WTC11 (cell line): ENCODE measurements around the gene HBA2.

Source experiments
- AR ChIP-seq: fragments of 250-450 bp; sonication (Bioruptor Pico); IDR thresholded peaks from 2 replicates; pipeline ENCODE4 v1.9.0; 2021; ENCODE audit warnings: mild to moderate bottlenecking
- CTCF ChIP-seq: fragments of 200-600 bp; IDR thresholded peaks from 2 replicates; pipeline ENCODE4 v1.8.0; 2022; ENCODE audit warnings: antibody characterized with exemption
- E2F1 ChIP-seq: sonication (generic); formaldehyde crosslinking; IDR thresholded peaks from 2 replicates; pipeline ENCODE4 v1.8.0; 2022; ENCODE audit warnings: mild to moderate bottlenecking, missing genetic modification reagents
- GRHL2 ChIP-seq: fragments of 250-450 bp; sonication (Bioruptor Pico); IDR thresholded peaks from 2 replicates; pipeline ENCODE4 v1.8.0; 2022; ENCODE audit warnings: mild to moderate bottlenecking, moderate library complexity; ENCODE audit not compliant: insufficient replicate concordance, severe bottlenecking
- MAX ChIP-seq: sonication (generic); formaldehyde crosslinking; IDR thresholded peaks from 2 replicates; pipeline ENCODE4 v1.8.0; 2022; ENCODE audit warnings: mild to moderate bottlenecking, missing genetic modification reagents
- NFYB ChIP-seq: sonication (generic); formaldehyde crosslinking; conservative IDR thresholded peaks from 2 replicates; pipeline ENCODE4 v1.8.0; 2022; ENCODE audit warnings: low read depth, missing genetic modification reagents
- NR2C2 ChIP-seq: sonication (generic); formaldehyde crosslinking; IDR thresholded peaks from 2 replicates; pipeline ENCODE4 v1.8.0; 2022; ENCODE audit warnings: mild to moderate bottlenecking, missing genetic modification reagents
- TCF7 ChIP-seq: sonication (generic); formaldehyde crosslinking; IDR thresholded peaks from 2 replicates; pipeline ENCODE4 v1.8.0; 2022; ENCODE audit warnings: mild to moderate bottlenecking, low read depth, missing genetic modification reagents, moderate library complexity
- TEAD4 ChIP-seq: sonication (generic); formaldehyde crosslinking; IDR thresholded peaks from 2 replicates; pipeline ENCODE4 v1.8.0; 2022; ENCODE audit warnings: mild to moderate bottlenecking, missing genetic modification reagents
- TP53 ChIP-seq: sonication (generic); formaldehyde crosslinking; IDR thresholded peaks from 2 replicates; pipeline ENCODE4 v1.8.1; 2023; ENCODE audit warnings: mild to moderate bottlenecking, missing genetic modification reagents
- USF1 ChIP-seq: sonication (generic); formaldehyde crosslinking; IDR thresholded peaks from 2 replicates; pipeline ENCODE4 v1.8.0; 2022; ENCODE audit warnings: mild to moderate bottlenecking, missing genetic modification reagents
- ZNF232 ChIP-seq: sonication (generic); formaldehyde crosslinking; IDR thresholded peaks from 2 replicates; pipeline ENCODE4 v1.8.0; 2022; ENCODE audit warnings: mild to moderate bottlenecking, missing genetic modification reagents
- ZNF671 ChIP-seq: fragments of 250-450 bp; sonication (Bioruptor Pico); IDR thresholded peaks from 2 replicates; pipeline ENCODE4 v1.8.0; 2021; ENCODE audit warnings: mild to moderate bottlenecking
- TF ChIP-seq, protein P1 (sequence below): sonication (generic); formaldehyde crosslinking; IDR thresholded peaks from 2 replicates; pipeline ENCODE4 v1.8.0; 2022; ENCODE audit warnings: missing genetic modification reagents

DNA sequence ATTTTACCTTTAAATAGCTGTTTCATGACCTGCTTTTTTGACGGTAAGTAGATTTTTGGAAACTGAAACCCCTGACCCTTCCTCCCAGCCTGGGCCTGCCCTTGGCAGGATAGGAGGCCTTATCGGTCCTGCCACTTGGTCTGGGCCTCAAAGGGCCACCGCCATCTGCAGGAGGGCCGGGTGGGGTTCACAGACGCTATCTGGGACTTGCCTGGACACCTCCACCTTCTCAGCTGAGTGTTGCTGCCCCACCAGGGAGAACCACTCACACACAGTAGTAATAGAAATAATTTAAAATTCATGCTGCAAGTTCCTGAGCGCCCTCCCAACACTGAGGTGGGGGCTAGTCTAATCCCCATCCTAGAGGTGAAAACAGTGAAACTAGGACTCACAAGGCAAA, 29.6 kb upstream of the HBA2 start:
- TF ChIP-seq CTCF (no peak), E2F1 (CRISPR knock-in tag) (no peak), ZNF232 (no peak), TP53 (CRISPR knock-in tag) (no peak), USF1 (CRISPR knock-in tag) (no peak), TEAD4 (CRISPR knock-in tag) (no peak), ZNF671 (no peak), NFYB (no peak), GRHL2 (CRISPR knock-in tag) (no peak), AR (CRISPR knock-in tag) (no peak), NR2C2 (CRISPR knock-in tag) (no peak), MAX (CRISPR knock-in tag) (no peak), TCF7 (no peak)
- TF ChIP-seq, protein P1, sequence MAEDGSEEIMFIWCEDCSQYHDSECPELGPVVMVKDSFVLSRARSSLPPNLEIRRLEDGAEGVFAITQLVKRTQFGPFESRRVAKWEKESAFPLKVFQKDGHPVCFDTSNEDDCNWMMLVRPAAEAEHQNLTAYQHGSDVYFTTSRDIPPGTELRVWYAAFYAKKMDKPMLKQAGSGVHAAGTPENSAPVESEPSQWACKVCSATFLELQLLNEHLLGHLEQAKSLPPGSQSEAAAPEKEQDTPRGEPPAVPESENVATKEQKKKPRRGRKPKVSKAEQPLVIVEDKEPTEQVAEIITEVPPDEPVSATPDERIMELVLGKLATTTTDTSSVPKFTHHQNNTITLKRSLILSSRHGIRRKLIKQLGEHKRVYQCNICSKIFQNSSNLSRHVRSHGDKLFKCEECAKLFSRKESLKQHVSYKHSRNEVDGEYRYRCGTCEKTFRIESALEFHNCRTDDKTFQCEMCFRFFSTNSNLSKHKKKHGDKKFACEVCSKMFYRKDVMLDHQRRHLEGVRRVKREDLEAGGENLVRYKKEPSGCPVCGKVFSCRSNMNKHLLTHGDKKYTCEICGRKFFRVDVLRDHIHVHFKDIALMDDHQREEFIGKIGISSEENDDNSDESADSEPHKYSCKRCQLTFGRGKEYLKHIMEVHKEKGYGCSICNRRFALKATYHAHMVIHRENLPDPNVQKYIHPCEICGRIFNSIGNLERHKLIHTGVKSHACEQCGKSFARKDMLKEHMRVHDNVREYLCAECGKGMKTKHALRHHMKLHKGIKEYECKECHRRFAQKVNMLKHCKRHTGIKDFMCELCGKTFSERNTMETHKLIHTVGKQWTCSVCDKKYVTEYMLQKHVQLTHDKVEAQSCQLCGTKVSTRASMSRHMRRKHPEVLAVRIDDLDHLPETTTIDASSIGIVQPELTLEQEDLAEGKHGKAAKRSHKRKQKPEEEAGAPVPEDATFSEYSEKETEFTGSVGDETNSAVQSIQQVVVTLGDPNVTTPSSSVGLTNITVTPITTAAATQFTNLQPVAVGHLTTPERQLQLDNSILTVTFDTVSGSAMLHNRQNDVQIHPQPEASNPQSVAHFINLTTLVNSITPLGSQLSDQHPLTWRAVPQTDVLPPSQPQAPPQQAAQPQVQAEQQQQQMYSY (CRISPR knock-in tag), result no peak
